Stimulated activated CD8-positive, alpha-beta memory T cell treated with anti-CD3 and anti-CD28 coated beads, Interleukin-7, amount 100 ng/mL, for 1 hour (primary cell): Measurements from ENCODE around the gene SLC44A5.
"Not testable (repeated sequence)": the region's sequence is repeated elsewhere in the genome, so short reads cannot be mapped to it uniquely, and the experiment has no call there.

Experiments
- DNase-seq, 2 donors: peaks; one replicate each; pipeline ENCODE4 v3.0.0-alpha.2; 2020; ENCODE audit warnings: low read depth in 2 of 2

Gene SLC44A5

DNA sequence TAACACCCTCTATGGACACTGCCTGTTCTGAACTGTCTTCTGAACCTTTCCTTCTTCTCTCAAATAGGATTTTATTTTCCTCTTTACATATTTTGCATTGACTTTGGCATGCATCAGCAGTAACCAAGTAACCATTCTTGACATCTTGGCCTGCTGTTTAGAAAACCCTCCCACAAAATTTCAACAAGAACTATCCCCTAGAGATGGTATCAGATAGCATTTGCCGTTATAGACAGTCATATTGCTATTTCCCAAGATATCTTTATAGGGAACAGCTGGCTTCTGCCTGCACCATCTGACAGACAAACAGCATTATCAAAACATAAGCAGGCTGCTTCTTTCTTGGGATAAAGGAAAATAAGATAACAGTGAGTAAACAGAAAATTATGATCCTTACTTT, 422.0 kb downstream of the SLC44A5 start:
- DNase-seq: no peak

DNA sequence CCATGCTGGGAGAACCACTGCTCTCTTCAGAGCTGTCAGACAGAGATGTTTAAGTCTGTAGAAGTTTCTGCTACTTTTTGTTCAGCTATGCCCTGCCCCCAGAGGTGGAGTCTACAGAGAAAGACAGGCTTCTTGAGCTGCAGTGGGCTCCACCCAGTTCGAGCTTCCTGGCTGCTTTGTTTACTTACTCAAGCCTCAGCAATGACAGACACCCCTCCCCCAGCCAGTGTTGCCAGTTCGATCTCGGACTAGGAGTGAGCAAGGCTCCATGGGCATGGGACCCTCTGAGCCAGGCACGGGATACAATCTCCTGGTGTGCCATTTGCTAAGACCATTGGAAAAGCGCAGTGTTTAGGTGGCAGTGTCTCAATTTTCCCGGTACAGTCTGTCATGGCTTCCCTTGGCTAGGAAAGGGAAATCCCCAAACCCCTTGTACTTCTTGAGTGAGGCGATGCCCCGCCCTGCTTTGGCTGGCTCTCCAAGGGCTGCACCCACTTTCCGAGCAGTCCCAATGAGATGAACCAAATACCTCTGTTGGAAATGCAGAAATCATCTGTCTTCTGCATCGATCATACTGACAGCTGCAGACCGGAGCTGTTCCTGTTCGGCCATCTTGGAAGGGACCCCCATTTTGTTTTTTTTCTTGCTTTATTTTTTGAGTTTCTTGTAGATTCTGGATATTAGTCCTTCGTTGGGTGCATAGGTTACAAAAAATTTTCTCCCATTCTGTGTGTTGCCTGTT, 429.5 kb downstream of the SLC44A5 start:
- not testable (repeated sequence) for DNase-seq

DNA sequence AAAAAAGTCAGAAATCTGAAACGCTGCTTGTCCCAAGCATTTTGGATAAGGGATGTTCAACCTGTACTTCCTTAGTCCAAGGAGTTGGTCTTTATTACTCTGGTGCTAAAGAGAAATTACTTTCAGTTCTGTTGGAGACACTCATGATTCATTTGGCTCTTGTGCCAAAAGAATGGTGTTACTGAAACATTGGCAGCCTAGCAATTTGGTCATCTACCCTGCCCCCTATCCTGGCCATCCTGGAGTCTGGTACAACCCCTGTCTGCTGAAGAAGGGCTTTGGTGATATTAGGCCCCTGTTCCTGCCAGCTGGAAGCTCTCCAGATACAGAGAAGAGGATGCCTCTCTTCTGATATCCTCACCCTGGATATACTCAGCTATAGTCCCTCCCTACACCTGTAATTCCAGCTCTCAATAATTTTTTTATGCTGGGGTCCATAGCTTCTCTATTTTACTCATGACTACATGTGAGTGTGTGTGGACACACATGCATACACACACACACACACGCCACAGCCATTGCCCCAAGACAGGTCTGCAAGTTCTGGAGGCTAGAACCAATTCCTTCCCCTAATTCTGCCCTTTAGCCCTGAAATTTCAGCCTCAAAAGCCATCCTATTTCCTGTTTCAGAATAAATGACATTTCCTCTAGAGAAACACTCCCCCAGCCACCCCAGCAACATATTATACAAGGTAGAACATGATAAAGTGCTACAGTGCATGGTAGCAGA, 436.7 kb downstream of the SLC44A5 start:
- no peak for DNase-seq

DNA sequence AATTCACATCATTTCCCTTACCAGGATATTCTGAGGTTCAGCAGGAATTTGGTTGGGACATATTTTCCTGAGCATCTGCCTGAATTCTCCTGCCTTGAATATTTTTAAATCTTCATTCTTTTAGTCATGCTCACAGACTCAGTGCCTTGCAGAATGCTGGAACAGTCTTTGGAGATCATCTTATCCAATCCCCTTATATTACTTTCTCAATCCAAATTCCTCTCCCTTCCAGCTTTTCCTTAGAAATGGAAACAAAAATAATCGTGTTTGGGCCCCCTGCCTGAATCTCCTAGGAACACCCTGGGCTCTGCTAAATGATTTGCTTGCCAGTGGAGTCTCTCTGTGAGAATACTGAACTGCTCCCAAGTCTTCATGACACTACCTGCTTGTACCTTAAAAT, 438.4 kb downstream of the SLC44A5 start:
- DNase-seq: no peak

DNA sequence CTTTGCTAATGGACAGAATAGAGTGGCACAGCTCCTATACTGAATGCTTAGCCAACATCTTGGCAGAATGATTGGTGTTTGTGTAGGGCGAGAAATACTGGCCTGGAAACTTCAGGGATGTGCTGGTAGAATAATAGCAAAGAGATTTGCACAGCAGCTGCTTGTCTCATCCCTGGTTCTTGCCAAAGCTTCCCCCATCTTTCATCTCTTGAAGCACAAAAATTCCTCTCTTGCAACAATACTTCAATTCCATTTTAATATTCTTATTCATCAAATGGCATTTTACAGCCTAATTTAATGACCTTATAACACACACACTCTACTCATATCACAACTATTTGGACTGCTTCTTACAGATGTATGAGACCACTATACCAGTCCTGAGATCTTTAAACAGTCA, 439.0 kb downstream of the SLC44A5 start:
- no peak for DNase-seq

DNA sequence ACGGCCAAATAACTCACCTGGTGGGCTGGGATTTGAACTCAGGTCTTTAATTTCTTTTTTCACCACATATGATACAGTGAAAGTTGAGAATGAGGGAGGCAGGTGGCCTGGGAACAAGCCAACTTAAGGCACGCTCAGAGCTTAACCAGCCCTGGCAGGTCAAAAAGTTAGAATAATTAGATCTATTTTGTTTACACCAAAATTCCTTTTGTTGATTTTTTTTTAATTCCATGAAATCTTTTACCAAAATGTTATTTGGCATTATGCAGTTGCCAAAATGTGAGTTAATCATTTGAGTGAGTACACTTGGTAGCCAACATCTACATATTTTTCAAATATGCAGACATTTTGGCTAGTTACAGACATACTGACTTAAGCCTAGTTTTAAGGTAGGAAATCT, 439.9 kb downstream of the SLC44A5 start:
- no peak for DNase-seq

DNA sequence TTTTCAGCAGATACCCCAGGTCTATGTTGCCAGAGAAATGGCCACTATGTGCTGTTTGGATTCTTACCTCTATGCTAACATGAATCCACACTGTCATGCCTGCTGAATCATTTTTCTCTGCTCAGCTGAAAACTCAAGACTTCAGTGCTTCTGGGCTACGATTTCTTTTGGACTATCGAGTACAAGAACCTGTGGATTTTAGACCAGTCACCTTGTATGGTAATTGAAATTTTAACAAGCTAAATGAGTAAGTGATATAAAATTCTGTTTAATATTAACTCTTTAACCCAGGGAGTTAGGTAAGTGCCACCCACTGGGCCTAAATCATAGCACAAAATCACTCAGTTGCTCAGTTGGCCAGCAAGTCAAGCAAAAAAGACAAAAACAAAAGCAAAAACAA, 440.9 kb downstream of the SLC44A5 start:
- no peak for DNase-seq

DNA sequence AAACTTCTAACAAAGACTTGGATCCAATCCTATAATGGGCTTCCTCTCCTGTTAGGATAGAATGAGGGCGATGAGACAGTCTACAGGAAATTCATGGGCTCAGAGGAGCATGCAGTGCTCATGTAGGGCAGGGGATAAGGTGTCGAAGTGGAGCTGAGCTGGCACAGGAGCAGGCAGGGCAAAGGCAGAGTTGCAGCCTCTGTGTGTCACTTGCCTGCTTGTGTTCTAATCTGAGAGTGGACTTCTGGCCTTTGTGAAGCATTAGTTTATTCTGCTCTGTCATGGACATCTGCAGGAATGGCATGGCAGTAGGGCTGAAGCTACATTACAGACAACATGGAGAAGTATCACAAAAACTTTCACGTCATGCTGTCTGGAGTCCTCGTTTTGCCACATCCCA, 444.1 kb downstream of the SLC44A5 start:
- DNase-seq: no peak

DNA sequence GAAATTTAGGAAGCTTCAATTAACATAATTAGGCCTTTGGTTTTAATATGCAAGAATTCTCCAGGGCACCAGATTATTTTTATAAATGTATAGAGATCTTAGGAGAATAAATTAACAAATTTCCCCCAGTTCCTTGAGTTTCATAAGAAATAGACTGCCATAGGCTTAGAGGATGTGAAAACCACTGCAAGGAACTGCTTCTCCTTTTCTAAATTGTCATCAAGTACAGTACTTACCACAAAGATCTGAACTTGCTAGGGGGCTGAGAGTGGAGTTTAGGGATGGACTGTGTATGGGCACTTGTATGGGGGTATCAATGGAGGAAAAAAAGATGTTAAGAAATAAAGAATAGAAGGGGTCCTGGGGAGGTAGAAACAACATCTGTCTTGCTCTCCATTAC, 445.6 kb downstream of the SLC44A5 start:
- no peak for DNase-seq

DNA sequence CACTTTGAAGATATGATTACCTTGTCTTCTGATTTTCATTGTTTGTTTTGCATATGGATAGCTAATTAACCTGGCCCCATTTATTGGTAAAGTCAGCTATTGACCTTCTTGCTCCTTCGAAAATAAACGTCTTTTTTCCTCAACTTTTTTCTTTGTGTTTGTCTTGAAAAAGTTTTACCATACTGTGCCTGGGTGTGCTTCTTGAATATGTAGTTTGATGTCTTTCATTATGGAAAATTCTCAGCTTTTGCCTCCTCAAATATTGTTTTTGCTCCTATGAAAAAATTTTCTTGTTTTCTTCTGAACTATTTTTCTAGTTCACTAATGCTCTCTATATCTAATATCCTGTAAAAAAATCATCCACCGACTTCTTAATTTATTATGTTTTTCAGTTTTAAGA, 451.8 kb downstream of the SLC44A5 start:
- no peak for DNase-seq
